H1 (cell line): ENCODE results near the gene S100A10. TPM values are rescaled to one million over a fixed set of nuclear protein-coding genes. Genes with fewer than 3 reads are reported as not detected.

ENCODE experiments used
- CTCF ChIA-PET: fragments of 300-600 bp; sonication (Branson Sonifier 250); formaldehyde crosslinking; loops from one replicate; lab custom pipeline; 2021; ENCODE audit not compliant: partially characterized antibody; lab: Charles Lee
- POLR2A ChIA-PET: fragments of 300-600 bp; sonication (Branson Sonifier 250); formaldehyde crosslinking; loops from one replicate; lab custom pipeline; 2021; ENCODE audit warnings: inconsistent platforms; ENCODE audit not compliant: partially characterized antibody; lab: Charles Lee
- DNase-seq, 2 experiments: peaks; one replicate each; pipeline versions ENCODE4 v3.0.0 to v3.0.0-alpha.2; 2010 to 2022; ENCODE audit warnings: low spot score in 2 of 2, low read depth in 1 of 2, mixed read lengths in 1 of 2
- FAIRE-seq: peaks from 2 replicates; lab custom pipeline; 2011; peaks lifted over from hg19 to GRCh38; lab: Jason Lieb, UNC
- H2AFZ ChIP-seq: 2 replicates; pipeline ENCODE4 v1.8.1; 2012; ENCODE audit warnings: low read length, inconsistent platforms
- H2AK5ac ChIP-seq: 2 replicates; pipeline ENCODE4 v1.6.1; 2013; ENCODE audit warnings: low read depth, low read length
- H2BK120ac ChIP-seq: replicated peaks from 2 replicates; pipeline ENCODE3; 2013; ENCODE audit warnings: low read depth, low read length, inconsistent platforms
- H2BK12ac ChIP-seq: 2 replicates; pipeline ENCODE4 v1.6.1; 2013; ENCODE audit warnings: low read depth, low read length
- H2BK15ac ChIP-seq: 2 replicates; pipeline ENCODE4 v1.6.1; 2013; ENCODE audit warnings: low read length
- H2BK20ac ChIP-seq: 2 replicates; pipeline ENCODE4 v1.6.1; 2013; ENCODE audit warnings: low read length
- H2BK5ac ChIP-seq: 2 replicates; pipeline ENCODE4 v1.6.1; 2013; ENCODE audit warnings: low read depth, low read length
- H3K14ac ChIP-seq: 2 replicates; pipeline ENCODE4 v1.6.1; 2013; ENCODE audit warnings: inconsistent platforms; ENCODE audit not compliant: insufficient read length
- H3K18ac ChIP-seq: 2 replicates; pipeline ENCODE4 v1.6.1; 2013; ENCODE audit warnings: low read length; ENCODE audit errors: extremely low read depth
- H3K23ac ChIP-seq: 2 replicates; pipeline ENCODE4 v1.6.1; 2013; ENCODE audit warnings: inconsistent platforms; ENCODE audit not compliant: insufficient read length
- H3K23me2 ChIP-seq: 2 replicates; pipeline ENCODE4 v1.6.1; 2013; ENCODE audit warnings: low read depth, low read length
- H3K27ac ChIP-seq: 2 replicates; pipeline ENCODE4 v1.6.1; 2011; ENCODE audit warnings: low read depth, low read length, inconsistent platforms
- H3K27me3 ChIP-seq, 4 experiments: replicated peaks in 1 of 4; 1 replicate in 1 of 4; 2 replicates in 3 of 4; pipeline versions ENCODE4 v1.6.1 to v1.8.1; 2011 to 2013; ENCODE audit warnings: low read length in 3 of 4, mild to moderate bottlenecking in 3 of 4, inconsistent platforms in 2 of 4, mixed read lengths in 2 of 4, moderate library complexity in 1 of 4; ENCODE audit not compliant: control insufficient read depth in 3 of 4, insufficient read depth in 3 of 4; ENCODE audit errors: extremely low read depth in 1 of 4
- H3K36me3 ChIP-seq, 4 experiments: 2 replicates each; pipeline versions ENCODE4 v1.6.1 to v1.8.1; 2011 to 2013; ENCODE audit warnings: mild to moderate bottlenecking in 4 of 4, low read length in 3 of 4, moderate library complexity in 2 of 4, control low read depth in 1 of 4, inconsistent platforms in 1 of 4; ENCODE audit not compliant: insufficient read depth in 4 of 4, control insufficient read depth in 2 of 4
- H3K4ac ChIP-seq: replicated peaks from 2 replicates; pipeline ENCODE3; 2013; ENCODE audit warnings: low read length, low read depth, mixed read lengths, inconsistent platforms; ENCODE audit not compliant: insufficient read length
- H3K4me1 ChIP-seq, 4 experiments: replicated peaks in 1 of 4; 1 replicate in 1 of 4; 2 replicates in 3 of 4; pipeline versions ENCODE4 v1.6.1 to v1.8.1; 2011 to 2013; ENCODE audit warnings: low read length in 3 of 4, inconsistent platforms in 2 of 4, mixed read lengths in 1 of 4; ENCODE audit not compliant: insufficient read depth in 4 of 4, control insufficient read depth in 3 of 4
- H3K4me2 ChIP-seq, 2 experiments: 2 replicates each; pipeline versions ENCODE4 v1.6.1 to v1.8.1; 2011 to 2013; ENCODE audit warnings: low read depth in 2 of 2, low read length in 2 of 2, control low read depth in 1 of 2, inconsistent platforms in 1 of 2, mild to moderate bottlenecking in 1 of 2; ENCODE audit not compliant: insufficient read depth in 1 of 2
- H3K4me3 ChIP-seq, 4 experiments: fragments of 200-600, 300-600 bp in 1 of 4; sonication (generic), shearing (Covaris generic), sonication (Bioruptor Twin) in 1 of 4; 2 replicates each; pipeline versions ENCODE4 v1.5.1 to v1.8.1; 2011 to 2016; ENCODE audit warnings: low read length in 4 of 4, low read depth in 3 of 4, control low read depth in 2 of 4, inconsistent platforms in 2 of 4, mild to moderate bottlenecking in 2 of 4, mixed read lengths in 1 of 4, moderate library complexity in 1 of 4; ENCODE audit not compliant: insufficient read depth in 2 of 4; ENCODE audit errors: extremely low read depth in 1 of 4
- H3K56ac ChIP-seq: replicated peaks from 2 replicates; pipeline ENCODE3; 2013; ENCODE audit warnings: low read depth, mild to moderate bottlenecking, mixed read lengths, low read length, inconsistent platforms; ENCODE audit not compliant: insufficient read length
- H3K79me1 ChIP-seq: 2 replicates; pipeline ENCODE4 v1.6.1; 2013; ENCODE audit warnings: low read depth, low read length, control low read depth
- H3K79me2 ChIP-seq, 2 experiments: 2 replicates each; pipeline versions ENCODE4 v1.6.1 to v1.8.1; 2012 to 2013; ENCODE audit warnings: low read length in 2 of 2, mild to moderate bottlenecking in 2 of 2, inconsistent platforms in 1 of 2; ENCODE audit not compliant: insufficient read depth in 2 of 2, control insufficient read depth in 1 of 2
- H3K9ac ChIP-seq, 4 experiments: replicated peaks in 1 of 4; 1 replicate in 1 of 4; 2 replicates in 3 of 4; pipeline versions ENCODE4 v1.6.1 to v1.8.1; 2011 to 2013; ENCODE audit warnings: low read depth in 3 of 4, low read length in 3 of 4, control low read depth in 2 of 4, mild to moderate bottlenecking in 2 of 4, moderate library complexity in 2 of 4, inconsistent platforms in 1 of 4; ENCODE audit errors: extremely low read depth in 1 of 4
- H3K9me3 ChIP-seq, 2 experiments: 2 replicates each; pipeline versions ENCODE4 v1.6.1 to v1.8.1; 2012 to 2013; ENCODE audit warnings: mild to moderate bottlenecking in 2 of 2, moderate library complexity in 2 of 2, control low read depth in 1 of 2, inconsistent platforms in 1 of 2, low read depth in 1 of 2, low read length in 1 of 2, mixed read lengths in 1 of 2; ENCODE audit not compliant: insufficient read depth in 2 of 2
- H4K20me1 ChIP-seq, 2 experiments: replicated peaks in 1 of 2; 2 replicates each; pipeline versions ENCODE3 to v1.8.1; 2011 to 2013; ENCODE audit warnings: inconsistent platforms in 2 of 2, low read length in 2 of 2, mild to moderate bottlenecking in 1 of 2; ENCODE audit not compliant: insufficient read depth in 2 of 2, control insufficient read depth in 1 of 2
- H4K5ac ChIP-seq: 2 replicates; pipeline ENCODE4 v1.6.1; 2013; ENCODE audit warnings: low read length, low read depth, mixed read lengths, inconsistent platforms; ENCODE audit not compliant: insufficient read length
- H4K8ac ChIP-seq: 2 replicates; pipeline ENCODE4 v1.8.0; 2013; ENCODE audit warnings: mild to moderate bottlenecking, moderate library complexity, low read length, inconsistent platforms; ENCODE audit not compliant: insufficient read depth; ENCODE audit errors: extremely low read depth
- H4K91ac ChIP-seq: replicated peaks from 2 replicates; pipeline ENCODE3; 2013; ENCODE audit warnings: low read length, mixed read lengths, inconsistent platforms; ENCODE audit not compliant: insufficient read length
- BACH1 ChIP-seq: IDR thresholded peaks from 2 replicates; pipeline ENCODE4 v1.6.1; 2012; ENCODE audit warnings: low read length, improper control_type of control experiment
- CREB1 ChIP-seq: IDR thresholded peaks from 2 replicates; pipeline ENCODE4 v1.6.1; 2012; ENCODE audit warnings: inconsistent platforms
- EGR1 ChIP-seq: IDR thresholded peaks from 2 replicates; pipeline ENCODE4 v1.6.1; 2011; ENCODE audit warnings: low read depth, low read length, borderline replicate concordance
- KDM4A ChIP-seq: IDR thresholded peaks from one replicate; pipeline ENCODE4 v1.7.1; 2012; ENCODE audit warnings: low read depth, mild to moderate bottlenecking, moderate library complexity, low read length, inconsistent platforms; ENCODE audit not compliant: severe bottlenecking
- PHF8 ChIP-seq: fragments of 200-600 bp; sonication (generic); conservative IDR thresholded peaks from 2 replicates; pipeline ENCODE4 v1.7.1; 2012; ENCODE audit warnings: low read depth, mild to moderate bottlenecking, inconsistent platforms, low read length, moderate library complexity
- POU5F1 ChIP-seq: IDR thresholded peaks from 2 replicates; pipeline ENCODE4 v1.6.1; 2011; ENCODE audit warnings: low read depth, mild to moderate bottlenecking, low read length, moderate library complexity
- TEAD4 ChIP-seq: IDR thresholded peaks from 2 replicates; pipeline ENCODE4 v1.6.1; 2012; ENCODE audit warnings: low read depth, low read length, inconsistent platforms, mixed read lengths
- WGBS, 2 experiments: shearing (Covaris generic) in 1 of 2; methylation state at CpG; one replicate each; pipeline versions ENCODE4 v1.1.6 to v1.1.7; 2013 to 2015; ENCODE audit warnings: low lambda C conversion rate in 2 of 2, mixed read lengths in 2 of 2, inconsistent platforms in 1 of 2, low coverage in 1 of 2, missing lambda C conversion rate in 1 of 2; ENCODE audit not compliant: insufficient replicate concordance in 2 of 2, insufficient coverage in 1 of 2, insufficient read length in 1 of 2; ENCODE audit errors: extremely low coverage in 1 of 2, missing lambda C conversion rate in 1 of 2; 5-methylcytosine and 5-hydroxymethylcytosine counted together
- polyA plus RNA-seq, 7 experiments: library from polyadenylated mRNA; depleted of rRNA in 3 of 7; stranded (reverse) in 5 of 7; unstranded in 2 of 7; fragments of >200 nt in 5 of 7; fragments of 200-250 nt in 2 of 7; gene quantifications; 1 replicate in 5 of 7; 2 replicates in 1 of 7; 4 replicates in 1 of 7; pipeline versions ENCODE4 v1.2.1 to v1.2.3, GENCODE V29; 2011 to 2013; ENCODE audit warnings: missing spikeins in 2 of 7, mixed read lengths in 2 of 7
- total RNA-seq: library from RNA; stranded (reverse); fragmentation: NEBNext Ultra II Directional; extraction: Animal tissue kit (Norgen Biotek cat#: 25700); gene quantifications from 2 replicates; pipeline ENCODE4 v1.2.1, GENCODE V29; 2021

Gene S100A10
- total and polyA plus RNA-seq, 2 of the 8 experiments (the other 6 are each of a cell fraction or from before 2014, with no cell fraction given): 23.9 to 231 TPM

DNA sequence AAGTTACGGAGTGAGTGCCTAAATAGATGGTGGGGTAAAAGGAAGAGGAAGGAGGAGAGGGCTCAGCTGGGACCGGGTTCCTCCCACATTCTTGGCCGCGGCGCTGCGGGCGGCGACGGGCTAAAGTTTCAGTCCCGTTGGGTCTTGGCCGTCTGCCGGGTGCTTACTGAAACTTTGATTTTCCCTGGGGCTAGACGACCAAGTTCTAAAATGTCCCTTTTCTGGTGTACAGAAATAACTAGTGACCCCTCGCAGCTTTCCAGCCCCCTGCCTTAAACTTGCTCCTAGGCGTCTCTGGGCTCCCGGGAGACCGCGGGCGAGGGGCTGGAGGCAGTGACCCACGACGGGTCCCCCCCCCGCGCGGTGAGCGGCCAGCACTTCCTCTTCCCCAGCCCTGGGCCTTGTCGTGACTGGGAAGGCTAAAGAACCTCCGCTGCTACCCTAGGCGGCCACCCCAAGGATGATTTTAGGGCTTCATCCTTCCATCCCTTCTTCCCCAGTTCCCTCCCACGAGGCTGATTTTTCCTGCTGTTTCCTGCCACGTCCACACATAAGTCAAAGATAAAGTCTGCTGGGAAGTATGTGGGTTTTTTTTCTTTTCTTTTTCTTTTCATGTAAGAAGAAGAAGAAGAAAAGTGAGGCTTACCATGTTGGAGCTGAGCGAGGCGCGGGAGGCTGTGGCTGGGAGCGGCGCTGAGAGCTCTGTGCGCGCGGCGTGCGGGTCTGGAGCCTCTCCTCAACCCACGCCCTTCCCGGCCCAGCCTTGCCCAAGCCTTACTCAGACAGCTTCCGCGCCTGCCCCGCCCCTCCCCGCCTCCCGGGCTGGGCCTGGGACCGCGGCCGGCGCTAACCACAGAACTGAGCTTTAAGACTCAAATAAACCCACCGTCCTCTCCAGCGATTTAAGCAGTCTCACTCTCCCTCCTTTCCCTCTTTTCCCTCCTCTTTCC, 42.9 kb upstream of the S100A10 start, which contains the start of gene S100A11:
Gene S100A11, minus strand, starts transcription at position 738 of the 950 bp plus-strand sequence. Its CDS starts 89 bp downstream, at position 649.
- FAIRE-seq (no peak), DNase-seq (peak in 1 of 2 experiments; percentile 77)
- H4K5ac ChIP-seq: no peak within 1 kb of the TSS
- peak within 1 kb of the TSS; percentile 20; the same call in 1 of the 2 replicates for H2BK12ac ChIP-seq
- peaks cover 3 to 18% (median 6%) of the 10 kb centered on the region in 4 experiments; a peak in 5 of 8 replicates for H3K36me3 ChIP-seq
- peak within 1 kb of the TSS; percentile 82; the same call in 1 of the 2 replicates for H3K18ac ChIP-seq
- no peak within 1 kb of the TSS for H2AK5ac ChIP-seq
- H4K8ac ChIP-seq: no peak within 1 kb of the TSS
- no peaks in the 10 kb centered on the region for H3K79me1 ChIP-seq
- POLR2A ChIA-PET: interaction anchor here (1.0 to 1.9 kb wide), 8 partner anchors 8 to 102 kb away, joined by 3 to 6 read pairs (median 3); partner anchors contain the start of gene S100A10
- H3K4me3 ChIP-seq: peak within 1 kb of the TSS; percentile 74 to 80 (median 76)
- peaks cover 4 to 12% (median 6%) of the 10 kb centered on the region in 4 experiments for H3K4me1 ChIP-seq
- H2BK20ac ChIP-seq: no peak within 1 kb of the TSS
- H3K27ac ChIP-seq: no peak within 1 kb of the TSS
- peak within 1 kb of the TSS; percentile 73 to 99 for H3K4me2 ChIP-seq
- no peak within 1 kb of the TSS for H3K4ac ChIP-seq
- H3K79me2 ChIP-seq: no peaks in the 10 kb centered on the region
- peak within 1 kb of the TSS; percentile 11 for H4K91ac ChIP-seq
- no peaks in the 10 kb centered on the region; a peak in 4 of 7 replicates for H3K27me3 ChIP-seq
- peaks cover 6% of the 10 kb centered on the region; the same call in 1 of the 2 replicates for H3K23me2 ChIP-seq
- no peak within 1 kb of the TSS for H2BK15ac ChIP-seq
- TF ChIP-seq TEAD4 (0 out of 2 replicates have a peak, but pooled peaks have one; percentile 33), CREB1 (no peak), KDM4A (peak; percentile 34), BACH1 (no peak), EGR1 (no peak), PHF8 (0 out of 2 replicates have a peak, but pooled peaks have one; percentile 22), POU5F1 (no peak)
- no peak within 1 kb of the TSS for H2BK120ac ChIP-seq
- peak within 1 kb of the TSS; percentile 40 for H3K56ac ChIP-seq
- 2 to 100% methylated on average over 1 to 41 of the region's 53 CpGs for WGBS, 2 experiments
- H3K23ac ChIP-seq: no peak within 1 kb of the TSS
- H3K9ac ChIP-seq: peak within 1 kb of the TSS in 2 of 4 experiments; percentile 38 to 58; a peak in 3 of 7 replicates
- H2BK5ac ChIP-seq: peak within 1 kb of the TSS; percentile 38; the same call in 1 of the 2 replicates
- no peaks in the 10 kb centered on the region for H3K9me3 ChIP-seq
- no peaks in the 10 kb centered on the region for H4K20me1 ChIP-seq
- H3K14ac ChIP-seq: no peak within 1 kb of the TSS
- CTCF ChIA-PET: interaction anchor here (0.6 to 4.0 kb wide), 10 partner anchors 10 to 103 kb away, joined by 3 to 32 read pairs (median 7); no protein-coding TSS in a partner anchor
- H2AFZ ChIP-seq: no peak within 1 kb of the TSS
